Measurements from ENCODE around the gene MXD1.

MXD1 gene

DNA sequence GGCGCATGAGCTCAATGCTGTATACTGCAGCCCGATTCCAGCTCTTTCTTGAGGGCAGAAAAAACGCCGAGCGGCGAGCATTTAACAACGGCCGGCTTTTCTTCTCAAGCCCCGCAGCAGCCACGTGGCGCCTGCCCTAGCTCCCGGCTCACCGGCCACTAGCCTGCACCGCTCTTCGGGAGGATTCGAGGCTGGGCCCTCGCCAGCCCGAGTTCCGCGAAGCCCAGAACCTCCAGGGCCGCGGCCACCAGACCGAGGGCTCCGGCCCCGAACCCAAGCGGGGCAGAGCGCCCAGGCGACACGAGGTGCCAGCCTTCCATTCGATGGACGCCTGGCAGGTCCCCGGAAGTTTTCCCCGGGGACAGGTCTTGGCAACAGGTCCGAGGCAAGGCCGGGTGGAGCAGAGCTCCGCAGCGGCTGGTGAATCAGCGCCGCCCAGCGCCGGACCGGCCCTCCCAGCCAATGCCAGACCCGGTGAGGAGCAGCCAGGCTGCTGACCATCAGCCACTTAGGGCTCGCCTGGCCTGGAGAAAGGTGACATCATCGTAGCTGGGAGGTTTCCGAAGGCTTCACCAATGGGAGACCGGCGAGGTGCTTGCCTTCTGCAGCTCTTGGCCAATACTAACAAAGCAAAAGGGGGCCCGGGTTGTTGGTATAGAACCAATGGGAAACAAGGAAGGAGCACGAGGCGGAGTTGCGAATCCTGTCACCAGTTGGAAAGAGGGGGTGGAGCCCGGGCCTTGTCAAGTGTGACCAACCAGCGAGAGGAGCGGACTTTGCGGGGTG, 552 bp upstream of the MXD1 start:
- peak; percentile 100 for DNase-seq (ENCODE audit: low read depth)
- peak overlapping the region; percentile 75 for H3K4me3 ChIP-seq (ENCODE audit: low read depth, low read length)
- TF ChIP-seq MYC (IDR thresholded peaks at IDR 0.05; ENCODE audit: low read depth, low read length) = peak; percentile 77; the same call in 1 of the 2 replicates
- TF ChIP-seq, protein P1, sequence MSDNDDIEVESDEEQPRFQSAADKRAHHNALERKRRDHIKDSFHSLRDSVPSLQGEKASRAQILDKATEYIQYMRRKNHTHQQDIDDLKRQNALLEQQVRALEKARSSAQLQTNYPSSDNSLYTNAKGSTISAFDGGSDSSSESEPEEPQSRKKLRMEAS (IDR thresholded peaks at IDR 0.05; ENCODE audit: low read depth, low read length) = peak; percentile 87
- TF ChIP-seq POLR2A (IDR thresholded peaks at IDR 0.05; ENCODE audit: extremely low read depth, insufficient read length) = peak; percentile 67
- TF ChIP-seq, protein P2, sequence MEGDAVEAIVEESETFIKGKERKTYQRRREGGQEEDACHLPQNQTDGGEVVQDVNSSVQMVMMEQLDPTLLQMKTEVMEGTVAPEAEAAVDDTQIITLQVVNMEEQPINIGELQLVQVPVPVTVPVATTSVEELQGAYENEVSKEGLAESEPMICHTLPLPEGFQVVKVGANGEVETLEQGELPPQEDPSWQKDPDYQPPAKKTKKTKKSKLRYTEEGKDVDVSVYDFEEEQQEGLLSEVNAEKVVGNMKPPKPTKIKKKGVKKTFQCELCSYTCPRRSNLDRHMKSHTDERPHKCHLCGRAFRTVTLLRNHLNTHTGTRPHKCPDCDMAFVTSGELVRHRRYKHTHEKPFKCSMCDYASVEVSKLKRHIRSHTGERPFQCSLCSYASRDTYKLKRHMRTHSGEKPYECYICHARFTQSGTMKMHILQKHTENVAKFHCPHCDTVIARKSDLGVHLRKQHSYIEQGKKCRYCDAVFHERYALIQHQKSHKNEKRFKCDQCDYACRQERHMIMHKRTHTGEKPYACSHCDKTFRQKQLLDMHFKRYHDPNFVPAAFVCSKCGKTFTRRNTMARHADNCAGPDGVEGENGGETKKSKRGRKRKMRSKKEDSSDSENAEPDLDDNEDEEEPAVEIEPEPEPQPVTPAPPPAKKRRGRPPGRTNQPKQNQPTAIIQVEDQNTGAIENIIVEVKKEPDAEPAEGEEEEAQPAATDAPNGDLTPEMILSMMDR (IDR thresholded peaks at IDR 0.05; ENCODE audit: low read depth, low read length) = peak; percentile 13

DNA sequence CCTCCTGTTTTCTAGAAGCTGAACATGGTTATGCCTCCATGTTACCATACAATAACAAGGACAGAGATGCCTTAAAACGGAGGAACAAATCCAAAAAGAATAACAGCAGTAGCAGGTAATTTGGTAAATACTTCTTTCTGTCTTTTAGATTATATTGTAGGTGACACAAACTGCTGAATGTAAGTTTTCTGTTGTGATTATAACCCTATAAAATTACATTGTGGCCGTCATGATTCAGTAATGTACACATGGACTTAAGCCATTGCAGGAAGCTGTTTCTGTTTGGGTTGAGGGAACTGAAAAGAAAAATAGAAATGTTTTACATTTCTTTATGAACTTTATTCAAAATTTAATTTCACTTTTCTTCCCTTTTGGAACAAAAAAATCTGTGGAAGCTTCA, 1.2 kb downstream of the MXD1 start:
- TF ChIP-seq POLR2A (IDR thresholded peaks at IDR 0.05; ENCODE audit: extremely low read depth, insufficient read length) (no peak), MYC (IDR thresholded peaks at IDR 0.05; ENCODE audit: low read depth, low read length) (no peak)
- TF ChIP-seq, protein P1 (IDR thresholded peaks at IDR 0.05; ENCODE audit: low read depth, low read length) = no peak
- TF ChIP-seq, protein P2 (IDR thresholded peaks at IDR 0.05; ENCODE audit: low read depth, low read length) = no peak
- H3K4me3 ChIP-seq (ENCODE audit: low read depth, low read length) = peak overlapping the region; percentile 71
- DNase-seq (ENCODE audit: low read depth) = no peak

DNA sequence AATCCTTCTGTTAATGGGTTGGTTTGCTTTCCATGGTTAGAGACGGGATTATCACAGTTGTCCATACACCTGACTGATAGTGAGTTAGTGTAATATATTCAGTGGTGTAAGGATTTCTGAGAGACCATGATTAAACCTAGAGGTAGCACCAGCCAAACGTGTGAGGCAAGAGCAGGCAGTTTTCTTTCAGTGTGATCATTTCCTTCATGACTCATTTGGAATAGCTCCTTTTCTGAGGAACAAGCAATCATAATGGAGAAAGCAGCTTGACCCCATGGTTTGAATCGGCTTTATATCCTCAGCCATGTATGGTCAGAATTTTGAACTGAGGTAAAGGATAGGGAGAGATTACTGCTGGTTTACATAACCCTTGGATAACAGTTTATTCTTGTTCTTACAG, 2.9 kb downstream of the MXD1 start:
- H3K4me3 ChIP-seq (ENCODE audit: low read depth, low read length) = peak overlapping the region; percentile 71
- DNase-seq (ENCODE audit: low read depth) = peak; percentile 67

DNA sequence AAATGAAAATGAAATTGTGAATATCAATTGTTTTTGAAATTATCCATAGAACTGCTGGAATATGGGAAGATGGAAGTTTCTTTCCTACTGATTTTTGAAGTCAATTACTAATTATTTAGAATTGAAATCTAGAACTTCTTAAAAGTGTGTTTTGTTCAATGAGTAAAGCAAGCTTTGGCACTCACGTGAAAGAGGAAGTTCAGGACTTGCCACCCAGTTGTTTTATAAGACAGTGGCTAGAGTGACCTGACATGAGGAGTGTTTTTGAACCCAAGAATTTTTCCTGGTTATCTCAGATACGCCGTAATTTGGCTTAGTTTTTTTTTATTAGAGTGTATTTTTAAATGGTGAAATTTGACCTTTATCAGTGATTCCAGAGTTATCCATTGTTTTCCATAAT, 3.5 kb downstream of the MXD1 start:
- TF ChIP-seq, protein P1 (IDR thresholded peaks at IDR 0.05; ENCODE audit: low read depth, low read length) = no peak
- TF ChIP-seq MYC (IDR thresholded peaks at IDR 0.05; ENCODE audit: low read depth, low read length) (no peak), POLR2A (IDR thresholded peaks at IDR 0.05; ENCODE audit: extremely low read depth, insufficient read length) (no peak)
- TF ChIP-seq, protein P2 (IDR thresholded peaks at IDR 0.05; ENCODE audit: low read depth, low read length) = no peak
- DNase-seq (ENCODE audit: low read depth) = peak; percentile 71
- peak overlapping the region; percentile 71 for H3K4me3 ChIP-seq (ENCODE audit: low read depth, low read length)

More for the DNA sequence above, 2.9 kb downstream of the MXD1 start:
- no peak for TF ChIP-seq MYC (IDR thresholded peaks at IDR 0.05; ENCODE audit: low read depth, low read length)
- TF ChIP-seq, protein P2 (IDR thresholded peaks at IDR 0.05; ENCODE audit: low read depth, low read length) = no peak
- TF ChIP-seq POLR2A (IDR thresholded peaks at IDR 0.05; ENCODE audit: extremely low read depth, insufficient read length) = no peak
- TF ChIP-seq, protein P1 (IDR thresholded peaks at IDR 0.05; ENCODE audit: low read depth, low read length) = no peak

DNA sequence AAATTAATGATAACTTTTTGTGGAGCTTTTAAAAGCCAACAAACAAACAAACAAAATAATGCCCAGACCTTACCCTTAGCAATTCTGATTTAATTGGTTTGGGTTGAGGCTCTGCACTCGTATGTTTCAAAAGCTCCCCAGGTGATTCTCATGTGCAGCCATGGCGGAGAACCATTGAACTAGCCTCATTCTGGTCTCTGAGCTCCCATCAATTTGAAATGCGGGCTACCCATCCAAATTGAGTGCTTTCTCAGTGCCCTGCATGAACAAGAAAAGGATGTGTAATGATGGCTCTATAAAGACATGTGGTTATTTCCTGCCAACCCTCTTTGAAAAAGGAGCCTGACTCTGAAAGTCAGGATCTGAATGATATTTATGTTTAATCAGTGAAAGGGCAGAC, 8.2 kb downstream of the MXD1 start:
- no peak overlapping the region for H3K4me3 ChIP-seq (ENCODE audit: low read depth, low read length)
- DNase-seq (ENCODE audit: low read depth) = no peak
- TF ChIP-seq, protein P1 (IDR thresholded peaks at IDR 0.05; ENCODE audit: low read depth, low read length) = no peak
- TF ChIP-seq, protein P2 (IDR thresholded peaks at IDR 0.05; ENCODE audit: low read depth, low read length) = no peak
- TF ChIP-seq MYC (IDR thresholded peaks at IDR 0.05; ENCODE audit: low read depth, low read length) = no peak
- no peak for TF ChIP-seq POLR2A (IDR thresholded peaks at IDR 0.05; ENCODE audit: extremely low read depth, insufficient read length)
